RWPE2 (cell line): ENCODE data around the gene KCNE3.

Experiments used
- ATAC-seq: fragments of 200-7000 bp; cut with Tn5 transposase; 3 replicates; pipeline ENCODE4 v1.9.1; 2021; ENCODE audit warnings: low read depth
- DNase-seq: peaks from one replicate; pipeline ENCODE4 v3.0.0-alpha.2; 2020; ENCODE audit warnings: low spot score
- H3K27ac ChIP-seq: fragments of 450-650 bp; 2 replicates; pipeline ENCODE4 v1.5.1; 2017; ENCODE audit warnings: mild to moderate bottlenecking; ENCODE audit not compliant: poor library complexity, severe bottlenecking
- H3K27me3 ChIP-seq: fragments of 250-450 bp; sonication (Bioruptor Pico); 2 replicates; pipeline ENCODE4 v1.5.1; 2021; ENCODE audit warnings: mild to moderate bottlenecking, moderate library complexity; ENCODE audit not compliant: insufficient read depth, poor library complexity, severe bottlenecking
- H3K36me3 ChIP-seq: fragments of 250-450 bp; sonication (Bioruptor Pico); 2 replicates; pipeline ENCODE4 v1.5.1; 2020; ENCODE audit warnings: low read depth, mild to moderate bottlenecking, moderate library complexity
- H3K4me1 ChIP-seq: fragments of 250-450 bp; sonication (Bioruptor Pico); 2 replicates; pipeline ENCODE4 v1.5.1; 2021; ENCODE audit warnings: mild to moderate bottlenecking, moderate library complexity; ENCODE audit not compliant: insufficient read depth, poor library complexity, severe bottlenecking
- H3K4me3 ChIP-seq: fragments of 250-450 bp; sonication (Bioruptor Pico); 2 replicates; pipeline ENCODE4 v1.5.1; 2021; ENCODE audit warnings: mild to moderate bottlenecking, moderate library complexity; ENCODE audit not compliant: severe bottlenecking
- H3K9me3 ChIP-seq: fragments of 250-450 bp; sonication (Bioruptor Pico); 2 replicates; pipeline ENCODE4 v1.5.1; 2021; ENCODE audit warnings: mild to moderate bottlenecking, moderate library complexity; ENCODE audit not compliant: severe bottlenecking
- TF ChIP-seq, protein P1 (sequence below): fragments of 450-650 bp; IDR thresholded peaks from one replicate; pipeline ENCODE4 v1.5.1; 2017; ENCODE audit warnings: mild to moderate bottlenecking, moderate library complexity; ENCODE audit not compliant: poor library complexity, severe bottlenecking

The KCNE3 gene

DNA sequence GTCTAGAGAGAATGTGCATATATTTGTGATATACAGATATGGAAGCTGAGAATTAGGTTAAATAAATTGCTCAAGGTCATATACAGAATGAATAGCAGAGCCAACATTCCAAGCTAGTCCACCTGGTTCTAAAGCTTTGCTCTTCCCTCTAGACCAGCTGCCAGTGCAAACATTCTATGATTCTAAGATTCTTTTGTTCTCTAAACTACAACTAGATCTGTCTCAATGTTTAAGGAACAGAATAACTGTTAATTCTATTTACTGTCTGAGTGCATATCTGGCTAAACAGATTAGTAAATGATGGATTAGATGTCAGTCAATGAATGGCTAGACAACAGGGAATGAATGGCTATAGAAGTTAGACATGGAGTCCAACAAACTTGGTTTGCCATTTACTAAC lies 19.6 kb downstream of the KCNE3 start:
- Histone ChIP-seq H3K9me3 (no peaks in the 10 kb centered on the region), H3K4me3 (no peak overlapping the region), H3K4me1 (no peaks in the 10 kb centered on the region), H3K36me3 (no peaks in the 10 kb centered on the region), H3K27me3 (no peaks in the 10 kb centered on the region), H3K27ac (no peak overlapping the region)
- DNase-seq, result no peak
- no peak for ATAC-seq
- TF ChIP-seq, protein P1, sequence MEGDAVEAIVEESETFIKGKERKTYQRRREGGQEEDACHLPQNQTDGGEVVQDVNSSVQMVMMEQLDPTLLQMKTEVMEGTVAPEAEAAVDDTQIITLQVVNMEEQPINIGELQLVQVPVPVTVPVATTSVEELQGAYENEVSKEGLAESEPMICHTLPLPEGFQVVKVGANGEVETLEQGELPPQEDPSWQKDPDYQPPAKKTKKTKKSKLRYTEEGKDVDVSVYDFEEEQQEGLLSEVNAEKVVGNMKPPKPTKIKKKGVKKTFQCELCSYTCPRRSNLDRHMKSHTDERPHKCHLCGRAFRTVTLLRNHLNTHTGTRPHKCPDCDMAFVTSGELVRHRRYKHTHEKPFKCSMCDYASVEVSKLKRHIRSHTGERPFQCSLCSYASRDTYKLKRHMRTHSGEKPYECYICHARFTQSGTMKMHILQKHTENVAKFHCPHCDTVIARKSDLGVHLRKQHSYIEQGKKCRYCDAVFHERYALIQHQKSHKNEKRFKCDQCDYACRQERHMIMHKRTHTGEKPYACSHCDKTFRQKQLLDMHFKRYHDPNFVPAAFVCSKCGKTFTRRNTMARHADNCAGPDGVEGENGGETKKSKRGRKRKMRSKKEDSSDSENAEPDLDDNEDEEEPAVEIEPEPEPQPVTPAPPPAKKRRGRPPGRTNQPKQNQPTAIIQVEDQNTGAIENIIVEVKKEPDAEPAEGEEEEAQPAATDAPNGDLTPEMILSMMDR, result no peak

- H3K9me3 ChIP-seq, result no peaks in the 10 kb centered on the region
- H3K36me3 ChIP-seq, result no peaks in the 10 kb centered on the region
- TF ChIP-seq, protein P1, result no peak
- no peak for ATAC-seq
- no peak for DNase-seq
- H3K4me3 ChIP-seq, result no peak overlapping the region
- no peak overlapping the region for H3K27ac ChIP-seq
- no peaks in the 10 kb centered on the region for H3K4me1 ChIP-seq
- no peaks in the 10 kb centered on the region for H3K27me3 ChIP-seq
Observed at GRCh38 chr11:74446532-74446938, 20.8 kb downstream of the KCNE3 start.

DNA sequence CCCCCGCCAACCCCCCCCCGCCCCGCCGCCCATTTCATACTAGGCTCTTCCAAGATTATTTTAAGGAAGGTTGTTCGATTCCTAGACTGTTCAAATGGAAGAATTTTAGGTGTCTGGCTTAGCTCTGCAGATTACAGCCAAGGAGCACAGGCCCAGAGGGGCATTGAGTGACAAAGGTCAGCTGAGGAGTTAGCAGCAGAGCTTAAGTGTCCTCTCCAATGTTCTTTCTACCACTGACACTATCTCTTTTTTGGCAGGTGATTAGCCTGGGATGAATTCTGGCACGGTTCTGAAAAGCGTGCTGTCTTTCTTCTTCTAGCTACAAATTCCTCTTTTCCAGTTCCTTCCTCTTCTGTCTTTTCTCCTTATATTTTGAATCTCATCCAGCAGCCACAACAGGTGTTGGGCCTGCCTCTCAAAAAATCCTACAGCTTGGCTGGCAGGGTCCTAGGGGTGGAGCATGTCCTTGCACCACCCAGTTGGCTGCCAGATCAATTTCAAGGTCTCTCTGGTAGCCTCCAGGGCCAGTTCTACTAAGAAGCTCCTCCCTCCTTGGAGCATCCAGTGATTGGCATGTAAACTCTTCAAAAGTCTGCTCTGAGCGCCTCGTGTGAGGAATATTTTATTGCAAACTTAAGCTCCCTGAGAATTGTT lies 23.0 kb downstream of the KCNE3 start:
- Histone ChIP-seq H3K4me3 (no peak overlapping the region), H3K27me3 (no peaks in the 10 kb centered on the region), H3K27ac (no peak overlapping the region), H3K4me1 (no peaks in the 10 kb centered on the region), H3K9me3 (no peaks in the 10 kb centered on the region), H3K36me3 (no peaks in the 10 kb centered on the region)
- TF ChIP-seq, protein P1, result no peak
- no peak for ATAC-seq
- no peak for DNase-seq

DNA sequence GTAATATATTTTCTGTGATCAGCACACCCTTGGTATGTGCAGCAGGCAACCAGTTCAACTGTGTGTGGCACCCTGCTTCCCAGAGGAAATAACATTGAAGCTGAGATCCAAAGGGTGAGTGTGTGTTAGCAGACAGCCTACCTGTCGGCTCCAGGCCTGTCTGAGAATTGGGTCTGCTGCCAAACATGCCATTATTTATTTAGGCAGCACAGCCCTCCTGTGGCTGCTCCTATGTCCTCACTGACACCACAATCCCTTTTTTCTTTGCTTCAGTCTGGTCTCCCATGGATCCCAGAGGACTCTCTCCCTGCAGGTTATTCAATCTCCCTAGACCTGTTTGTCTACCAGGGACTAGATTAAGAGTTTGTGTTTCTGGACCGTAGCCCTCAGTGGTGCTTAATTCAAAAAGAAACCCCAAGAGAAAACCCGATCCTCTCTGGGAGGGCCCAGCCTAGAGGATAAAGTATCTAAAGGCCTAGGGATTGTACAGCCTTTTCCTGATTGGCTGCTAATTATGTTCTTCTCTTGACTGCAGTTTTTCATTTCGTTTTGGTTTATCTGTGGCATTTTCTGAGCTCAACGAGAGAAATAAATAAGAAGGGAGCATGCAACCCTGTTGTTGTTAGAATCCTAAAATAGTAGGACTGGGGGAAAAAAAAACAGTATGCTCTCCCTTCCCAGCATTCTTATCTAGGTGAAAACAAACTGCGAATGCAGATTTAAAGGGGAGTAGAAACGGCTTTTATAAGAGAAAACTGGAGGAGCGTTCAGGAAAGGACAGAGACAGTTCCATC lies 24.1 kb downstream of the KCNE3 start:
- ATAC-seq, result peak; percentile 95
- Histone ChIP-seq H3K27me3 (no peaks in the 10 kb centered on the region), H3K4me1 (no peaks in the 10 kb centered on the region), H3K27ac (no peak overlapping the region), H3K36me3 (no peaks in the 10 kb centered on the region), H3K4me3 (no peak overlapping the region), H3K9me3 (no peaks in the 10 kb centered on the region)
- TF ChIP-seq, protein P1, result peak; percentile 75
- no peak for DNase-seq

GRCh38 chr11:74442636-74443035 lies 24.7 kb downstream of the KCNE3 start:
- Histone ChIP-seq H3K27ac (no peak overlapping the region), H3K4me1 (no peaks in the 10 kb centered on the region), H3K36me3 (no peaks in the 10 kb centered on the region), H3K9me3 (no peaks in the 10 kb centered on the region), H3K4me3 (no peak overlapping the region), H3K27me3 (no peaks in the 10 kb centered on the region)
- ATAC-seq (peak; percentile 70), DNase-seq (no peak)
- TF ChIP-seq, protein P1, result no peak
